Activated CD8-positive, alpha-beta memory T cell treated with anti-CD3 and anti-CD28 coated beads, Interleukin-2, amount 50 U/mL, for 24 hours (primary cell): Measurements from ENCODE around the gene NLN.
"Not testable (repeated sequence)": the region's sequence is repeated elsewhere in the genome, so short reads cannot be mapped to it uniquely, and the experiment has no call there.

ENCODE experiments used
- DNase-seq: peaks from one replicate; pipeline ENCODE4 v3.0.0-alpha.2; 2020; ENCODE audit errors: extremely low read depth

The NLN gene

GRCh38 chr5:65772963-65773362 lies 51.0 kb downstream of the NLN start:
- not testable (repeated sequence) for DNase-seq

GRCh38 chr5:65774346-65774745 lies 52.3 kb downstream of the NLN start:
- no peak for DNase-seq

GRCh38 chr5:65775476-65775875 lies 53.5 kb downstream of the NLN start:
- no peak for DNase-seq

- no peak for DNase-seq
Measured at GRCh38 chr5:65776441-65777141, 54.6 kb downstream of the NLN start.

GRCh38 chr5:65778126-65778525 lies 56.1 kb downstream of the NLN start:
- no peak for DNase-seq

- no peak for DNase-seq
Measured at GRCh38 chr5:65779643-65780042, 57.6 kb downstream of the NLN start.

GRCh38 chr5:65788296-65788695 lies 66.3 kb downstream of the NLN start:
- DNase-seq = not testable (repeated sequence)

- DNase-seq = no peak
Measured at GRCh38 chr5:65790371-65791163, 68.6 kb downstream of the NLN start.

- DNase-seq = no peak
Measured at GRCh38 chr5:65791712-65792673, 70.0 kb downstream of the NLN start.

- no peak for DNase-seq
Measured at GRCh38 chr5:65796269-65796668, 74.3 kb downstream of the NLN start.

- no peak for DNase-seq
Measured at GRCh38 chr5:65796751-65797316, 74.8 kb downstream of the NLN start.

GRCh38 chr5:65797481-65797880 lies 75.5 kb downstream of the NLN start:
- no peak for DNase-seq

GRCh38 chr5:65799857-65800256 lies 77.9 kb downstream of the NLN start:
- DNase-seq = no peak

- DNase-seq = no peak
Measured at GRCh38 chr5:65800775-65801174, 78.8 kb downstream of the NLN start.

GRCh38 chr5:65801352-65801783 lies 79.4 kb downstream of the NLN start:
- DNase-seq = no peak

- no peak for DNase-seq
Measured at GRCh38 chr5:65802080-65802479, 80.1 kb downstream of the NLN start.

GRCh38 chr5:65802820-65803219 lies 80.8 kb downstream of the NLN start:
- no peak for DNase-seq

GRCh38 chr5:65803699-65804391 lies 81.8 kb downstream of the NLN start:
- DNase-seq = no peak

- no peak for DNase-seq
Measured at GRCh38 chr5:65805089-65805488, 83.1 kb downstream of the NLN start.

- DNase-seq = not testable (repeated sequence)
Measured at GRCh38 chr5:65807494-65807893, 85.5 kb downstream of the NLN start.

- DNase-seq = no peak
Measured at GRCh38 chr5:65808251-65808741, 86.3 kb downstream of the NLN start.
